IPS-NIHi7 (cell line): ENCODE results near the gene PPDPF.
"Not testable (repeated sequence)": the region's sequence is repeated elsewhere in the genome, so short reads cannot be mapped to it uniquely, and the experiment has no call there.

Experiments used
- DNase-seq: peaks from one replicate; pipeline ENCODE4 v3.0.0; 2012; ENCODE audit warnings: mixed read lengths; ENCODE audit errors: extremely low spot score

PPDPF gene

GRCh38 chr20:63500151-63500901, 20.2 kb upstream of the PPDPF start:
- no peak for DNase-seq

- DNase-seq = no peak
Measured at GRCh38 chr20:63500902-63501817, 19.4 kb upstream of the PPDPF start.

- peak; percentile 77 for DNase-seq
Measured at GRCh38 chr20:63501818-63502670, 18.5 kb upstream of the PPDPF start.

- no peak for DNase-seq
Measured at GRCh38 chr20:63502671-63503172, 17.8 kb upstream of the PPDPF start.

GRCh38 chr20:63503524-63503923, 17.0 kb upstream of the PPDPF start:
- DNase-seq = no peak

GRCh38 chr20:63504642-63505041, 15.9 kb upstream of the PPDPF start:
- DNase-seq = no peak

- DNase-seq = no peak
Measured at GRCh38 chr20:63505281-63505680, 15.3 kb upstream of the PPDPF start.

GRCh38 chr20:63505723-63506122, 14.8 kb upstream of the PPDPF start:
- DNase-seq = no peak

- no peak for DNase-seq
Measured at GRCh38 chr20:63507083-63507743, 13.4 kb upstream of the PPDPF start.

GRCh38 chr20:63508072-63508768, 12.3 kb upstream of the PPDPF start:
- no peak for DNase-seq

- DNase-seq = no peak
Measured at GRCh38 chr20:63509088-63509564, 11.4 kb upstream of the PPDPF start.

GRCh38 chr20:63513207-63513606, 7.4 kb upstream of the PPDPF start:
- no peak for DNase-seq

- not testable (repeated sequence) for DNase-seq
Measured at GRCh38 chr20:63514520-63514919, 6.0 kb upstream of the PPDPF start.

GRCh38 chr20:63517376-63518309, 2.9 kb upstream of the PPDPF start:
- no peak for DNase-seq

- no peak for DNase-seq
Measured at GRCh38 chr20:63518351-63518861, 2.2 kb upstream of the PPDPF start.

- no peak for DNase-seq
Measured at GRCh38 chr20:63518946-63519667, 1.5 kb upstream of the PPDPF start.

- DNase-seq = peak; percentile 78
Measured at GRCh38 chr20:63519668-63520503, 679 bp upstream of the PPDPF start.
